HCT116 (cell line): Measurements from ENCODE around the gene WWOX. TPM values are rescaled to one million over a fixed set of nuclear protein-coding genes. Genes with fewer than 3 reads are reported as not detected.

Experiments
- ATAC-seq: fragments of 200-7000 bp; cut with Tn5 transposase; 2 replicates; pipeline ENCODE4 v1.9.1; 2020; ENCODE audit warnings: mild to moderate bottlenecking, moderate library complexity
- BruUV-seq: library from RNA; stranded (reverse); fragments of 400-500 nt; replicated peaks from 2 replicates; lab custom pipeline; 2021; lab: Mats Ljungman, UMichigan
- CTCF ChIA-PET: fragments of 300-600 bp; sonication (Branson Sonifier 250); formaldehyde crosslinking; loops from one replicate; lab custom pipeline; 2021; ENCODE audit warnings: antibody characterized with exemption; lab: Charles Lee
- POLR2A ChIA-PET: fragments of 300-600, 350-600 bp; sonication (Branson Sonifier 250); formaldehyde crosslinking; loops from one replicate; lab custom pipeline; 2021; ENCODE audit warnings: antibody characterized with exemption; lab: Charles Lee
- RAD21 ChIA-PET, 2 experiments: fragments of 300-600 bp; sonication (Branson Sonifier 250); formaldehyde crosslinking; loops; one replicate each; lab custom pipeline; 2023; ENCODE audit warnings: low total read pairs in 2 of 2; ENCODE audit not compliant: uncharacterized antibody in 2 of 2, unreplicated experiment in 2 of 2, low non-redundant PET in 1 of 2; lab: Charles Lee
- DNase-seq: peaks from one replicate; pipeline ENCODE4 v3.0.0-alpha.2; 2010; ENCODE audit warnings: low read depth, low spot score
- H2AFZ ChIP-seq: fragments of 200-600 bp; shearing (Covaris generic), sonication (generic); 2 replicates; pipeline ENCODE4 v1.6.1; 2017; ENCODE audit warnings: low read depth, mixed run types, mixed read lengths, antibody characterized with exemption, low read length; ENCODE audit not compliant: poor library complexity, severe bottlenecking
- H3K27ac ChIP-seq: 2 replicates; pipeline ENCODE4 v1.5.1; 2012; ENCODE audit warnings: low read depth, low read length
- H3K27me3 ChIP-seq: fragments of 200-600 bp; sonication (generic); 2 replicates; pipeline ENCODE4 v1.6.1; 2016; ENCODE audit warnings: mixed run types, low read length, mixed read lengths; ENCODE audit not compliant: insufficient read depth
- H3K36me3 ChIP-seq, 2 experiments: fragments of 200-500 bp in 1 of 2; fragments of 200-600 bp in 1 of 2; sonication (Bioruptor generic) in 1 of 2; sonication (generic) in 1 of 2; 2 replicates each; pipeline versions ENCODE4 v1.5.1 to v1.6.1; 2014 to 2016; ENCODE audit warnings: low read length in 2 of 2, inconsistent platforms in 1 of 2, mixed read lengths in 1 of 2, mixed run types in 1 of 2; ENCODE audit not compliant: insufficient read depth in 2 of 2, control insufficient read depth in 1 of 2
- H3K4me1 ChIP-seq, 2 experiments: fragments of 200-600 bp in 1 of 2; sonication (generic) in 1 of 2; 2 replicates each; pipeline versions ENCODE4 v1.5.1 to v1.6.1; 2012 to 2017; ENCODE audit warnings: low read length in 2 of 2, inconsistent platforms in 1 of 2, mild to moderate bottlenecking in 1 of 2, mixed read lengths in 1 of 2, mixed run types in 1 of 2, moderate library complexity in 1 of 2; ENCODE audit not compliant: insufficient read depth in 2 of 2, control insufficient read depth in 1 of 2
- H3K4me2 ChIP-seq: fragments of 200-600 bp; sonication (generic); 2 replicates; pipeline ENCODE4 v1.6.1; 2017; ENCODE audit warnings: mixed run types, low read length, mixed read lengths
- H3K4me3 ChIP-seq, 2 experiments: fragments of 200-600 bp in 1 of 2; sonication (generic) in 1 of 2; replicated peaks in 1 of 2; 2 replicates each; pipeline ENCODE4 v1.5.1; 2011 to 2016; ENCODE audit warnings: low read length in 2 of 2, control low read depth in 1 of 2, low read depth in 1 of 2, mild to moderate bottlenecking in 1 of 2, mixed read lengths in 1 of 2, mixed run types in 1 of 2
- H3K79me2 ChIP-seq: fragments of 200-600 bp; sonication (generic); 2 replicates; pipeline ENCODE4 v1.6.1; 2017; ENCODE audit warnings: mild to moderate bottlenecking, mixed run types, low read length, moderate library complexity, mixed read lengths; ENCODE audit not compliant: insufficient read depth
- H3K9ac ChIP-seq: fragments of 200-600 bp; sonication (generic); 2 replicates; pipeline ENCODE4 v1.6.1; 2016; ENCODE audit warnings: low read length, mixed read lengths
- H3K9me2 ChIP-seq: fragments of 200-600 bp; sonication (generic), shearing (Covaris generic); 2 replicates; pipeline ENCODE4 v1.6.1; 2017; ENCODE audit warnings: mixed run types, mild to moderate bottlenecking, moderate library complexity; ENCODE audit not compliant: insufficient read depth
- H3K9me3 ChIP-seq, 2 experiments: fragments of 200-500 bp in 1 of 2; fragments of 200-600 bp in 1 of 2; sonication (Bioruptor generic) in 1 of 2; sonication (generic) in 1 of 2; 2 replicates each; pipeline ENCODE4 v1.6.1; 2014 to 2017; ENCODE audit warnings: low read length in 2 of 2, mixed read lengths in 2 of 2, inconsistent platforms in 1 of 2, low read depth in 1 of 2, mild to moderate bottlenecking in 1 of 2, mixed run types in 1 of 2, moderate library complexity in 1 of 2; ENCODE audit not compliant: control insufficient read depth in 1 of 2, insufficient read depth in 1 of 2
- H4K20me1 ChIP-seq: fragments of 200-600 bp; sonication (generic), shearing (Covaris generic); 2 replicates; pipeline ENCODE4 v1.6.1; 2017; ENCODE audit warnings: mixed run types, mild to moderate bottlenecking, moderate library complexity; ENCODE audit not compliant: insufficient read depth
- CBX3 ChIP-seq: IDR thresholded peaks from 2 replicates; pipeline ENCODE4 v1.6.1; 2012; ENCODE audit warnings: low read depth
- CEBPB ChIP-seq: IDR thresholded peaks from 2 replicates; pipeline ENCODE4 v1.6.1; 2012; ENCODE audit warnings: low read depth
- EZH2phosphoT487 ChIP-seq: fragments of 200-600 bp; IDR thresholded peaks from 2 replicates; pipeline ENCODE4 v1.6.1; 2018; ENCODE audit warnings: antibody characterized with exemption, borderline replicate concordance
- FOSL1 ChIP-seq: IDR thresholded peaks from 2 replicates; pipeline ENCODE4 v1.6.1; 2012; ENCODE audit warnings: low read depth
- POLR2A ChIP-seq: IDR thresholded peaks from 2 replicates; pipeline ENCODE4 v1.7.0; 2011; ENCODE audit warnings: borderline replicate concordance; ENCODE audit not compliant: insufficient read depth, insufficient read length; ENCODE audit errors: extremely low read depth
- POLR2AphosphoS5 ChIP-seq: IDR thresholded peaks from 2 replicates; pipeline ENCODE4 v1.6.1; 2011; ENCODE audit warnings: mild to moderate bottlenecking, low read depth, low read length, moderate library complexity
- RAD21 ChIP-seq: IDR thresholded peaks from 2 replicates; pipeline ENCODE4 v1.6.1; 2012; ENCODE audit warnings: low read depth, mild to moderate bottlenecking
- SIN3A ChIP-seq: IDR thresholded peaks from 2 replicates; pipeline ENCODE4 v1.6.1; 2012; ENCODE audit warnings: low read depth
- SP1 ChIP-seq: IDR thresholded peaks from 2 replicates; pipeline ENCODE4 v1.6.1; 2012; ENCODE audit warnings: low read depth
- TCF7L2 ChIP-seq: IDR thresholded peaks from 2 replicates; pipeline ENCODE4 v1.7.0; 2011; ENCODE audit warnings: borderline replicate concordance, inconsistent platforms; ENCODE audit not compliant: insufficient read depth, insufficient read length; ENCODE audit errors: extremely low read depth
- YY1 ChIP-seq: IDR thresholded peaks from 2 replicates; pipeline ENCODE4 v1.6.1; 2011; ENCODE audit warnings: low read length, low read depth, moderate library complexity, mild to moderate bottlenecking; ENCODE audit not compliant: insufficient replicate concordance; ENCODE audit errors: extremely low read depth
- ZFX ChIP-seq: fragments of 450-650 bp; IDR thresholded peaks from 2 replicates; pipeline ENCODE4 v1.6.1; 2017
- ZNF274 ChIP-seq: fragments of 200-500 bp; sonication (Bioruptor generic); IDR thresholded peaks from 2 replicates; pipeline ENCODE4 v1.6.1; 2014; ENCODE audit warnings: mild to moderate bottlenecking, low read depth, low read length, inconsistent platforms
- intact Hi-C: fragments of 100-400 bp; cut with micrococcal nuclease; formaldehyde crosslinking; loops from 2 replicates; pipeline ENCODE4 v1.10.0; 2022
- total RNA-seq: library from RNA; stranded (reverse); gene quantifications from one replicate; pipeline ENCODE4 v1.2.1, GENCODE V29; 2021; ENCODE audit not compliant: unreplicated experiment
- TF ChIP-seq, protein P1 (sequence below), 3 experiments: fragments of 200-600 bp in 1 of 3; sonication (generic) in 1 of 3; IDR thresholded peaks in 2 of 3; conservative IDR thresholded peaks in 1 of 3; 2 replicates each; pipeline ENCODE4 v1.5.1; 2012 to 2017; ENCODE audit warnings: low read depth in 2 of 3, low read length in 2 of 3, antibody characterized with exemption in 1 of 3, borderline replicate concordance in 1 of 3, control low read depth in 1 of 3, mild to moderate bottlenecking in 1 of 3, mixed read lengths in 1 of 3, mixed run types in 1 of 3, moderate library complexity in 1 of 3; ENCODE audit not compliant: insufficient read depth in 1 of 3
- TF ChIP-seq, protein P2 (sequence below): IDR thresholded peaks from 2 replicates; pipeline ENCODE4 v1.6.1; 2012
- TF ChIP-seq, protein P3 (sequence below): IDR thresholded peaks from 2 replicates; pipeline ENCODE4 v1.6.1; 2011; ENCODE audit warnings: mild to moderate bottlenecking, low read length, moderate library complexity; ENCODE audit not compliant: insufficient replicate concordance; ENCODE audit errors: extremely low read depth
- TF ChIP-seq, protein P4 (sequence below): IDR thresholded peaks from 2 replicates; pipeline ENCODE4 v1.6.1; 2012; ENCODE audit warnings: low read depth

Gene WWOX
- total RNA-seq, 1 experiment from 2014 or later, result 13.7 TPM

DNA sequence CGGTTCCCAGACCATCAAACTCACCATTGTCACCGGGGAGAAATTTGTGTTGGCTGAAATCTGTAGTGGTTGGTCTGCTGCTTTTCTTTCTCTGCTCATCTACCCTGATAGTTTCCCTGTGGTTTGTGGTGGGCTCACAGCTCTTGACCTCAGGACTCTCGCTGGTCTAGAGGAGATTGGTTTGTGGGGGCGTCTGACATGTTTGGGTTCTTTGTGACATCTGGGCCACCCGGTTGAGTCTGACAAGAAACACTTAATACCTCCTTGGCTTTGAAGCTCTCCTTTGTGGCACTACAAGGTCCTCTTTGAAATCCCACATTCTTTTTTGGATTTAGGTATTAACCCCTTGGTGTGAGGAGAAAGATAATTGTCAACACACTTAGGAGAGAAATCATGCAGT, 662.0 kb downstream of the WWOX start:
- CTCF ChIA-PET, result no interaction called here
- no peak for DNase-seq
- RAD21 ChIA-PET, result no interaction called here

More for the DNA sequence above, 662.0 kb downstream of the WWOX start:
- H3K4me1 ChIP-seq, result no peaks in the 10 kb centered on the region
- POLR2A ChIA-PET, result no interaction called here
- H3K27ac ChIP-seq, result no peak overlapping the region
- no peak overlapping the region for H3K9ac ChIP-seq
- H3K4me2 ChIP-seq, result no peak overlapping the region
- H4K20me1 ChIP-seq, result no peaks in the 10 kb centered on the region
- no peak overlapping the region for H3K4me3 ChIP-seq
- H3K9me3 ChIP-seq, result no peaks in the 10 kb centered on the region; a peak in 1 of 4 replicates
- no peaks in the 10 kb centered on the region for H3K27me3 ChIP-seq
- no peaks in the 10 kb centered on the region for H3K79me2 ChIP-seq
- intact Hi-C loops, result no loop called here
- TF ChIP-seq, protein P1, sequence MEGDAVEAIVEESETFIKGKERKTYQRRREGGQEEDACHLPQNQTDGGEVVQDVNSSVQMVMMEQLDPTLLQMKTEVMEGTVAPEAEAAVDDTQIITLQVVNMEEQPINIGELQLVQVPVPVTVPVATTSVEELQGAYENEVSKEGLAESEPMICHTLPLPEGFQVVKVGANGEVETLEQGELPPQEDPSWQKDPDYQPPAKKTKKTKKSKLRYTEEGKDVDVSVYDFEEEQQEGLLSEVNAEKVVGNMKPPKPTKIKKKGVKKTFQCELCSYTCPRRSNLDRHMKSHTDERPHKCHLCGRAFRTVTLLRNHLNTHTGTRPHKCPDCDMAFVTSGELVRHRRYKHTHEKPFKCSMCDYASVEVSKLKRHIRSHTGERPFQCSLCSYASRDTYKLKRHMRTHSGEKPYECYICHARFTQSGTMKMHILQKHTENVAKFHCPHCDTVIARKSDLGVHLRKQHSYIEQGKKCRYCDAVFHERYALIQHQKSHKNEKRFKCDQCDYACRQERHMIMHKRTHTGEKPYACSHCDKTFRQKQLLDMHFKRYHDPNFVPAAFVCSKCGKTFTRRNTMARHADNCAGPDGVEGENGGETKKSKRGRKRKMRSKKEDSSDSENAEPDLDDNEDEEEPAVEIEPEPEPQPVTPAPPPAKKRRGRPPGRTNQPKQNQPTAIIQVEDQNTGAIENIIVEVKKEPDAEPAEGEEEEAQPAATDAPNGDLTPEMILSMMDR (IDR thresholded peaks at IDR 0.05 in 2 of 3, conservative IDR thresholded peaks at IDR 0.05 in 1 of 3; ENCODE audit: borderline replicate concordance in 1 of 3, insufficient read depth in 1 of 3, low read depth in 2 of 3, low read length in 2 of 3), result no peak
- TF ChIP-seq, protein P2, sequence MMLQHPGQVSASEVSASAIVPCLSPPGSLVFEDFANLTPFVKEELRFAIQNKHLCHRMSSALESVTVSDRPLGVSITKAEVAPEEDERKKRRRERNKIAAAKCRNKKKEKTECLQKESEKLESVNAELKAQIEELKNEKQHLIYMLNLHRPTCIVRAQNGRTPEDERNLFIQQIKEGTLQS, result no peak
- TF ChIP-seq POLR2A (no peak), YY1 (no peak), ZFX (no peak), ZNF274 (no peak), TCF7L2 (no peak), CBX3 (no peak), SIN3A (no peak), CEBPB (no peak), FOSL1 (no peak), EZH2phosphoT487 (no peak), RAD21 (no peak), POLR2AphosphoS5 (no peak), SP1 (no peak)
- TF ChIP-seq, protein P3, sequence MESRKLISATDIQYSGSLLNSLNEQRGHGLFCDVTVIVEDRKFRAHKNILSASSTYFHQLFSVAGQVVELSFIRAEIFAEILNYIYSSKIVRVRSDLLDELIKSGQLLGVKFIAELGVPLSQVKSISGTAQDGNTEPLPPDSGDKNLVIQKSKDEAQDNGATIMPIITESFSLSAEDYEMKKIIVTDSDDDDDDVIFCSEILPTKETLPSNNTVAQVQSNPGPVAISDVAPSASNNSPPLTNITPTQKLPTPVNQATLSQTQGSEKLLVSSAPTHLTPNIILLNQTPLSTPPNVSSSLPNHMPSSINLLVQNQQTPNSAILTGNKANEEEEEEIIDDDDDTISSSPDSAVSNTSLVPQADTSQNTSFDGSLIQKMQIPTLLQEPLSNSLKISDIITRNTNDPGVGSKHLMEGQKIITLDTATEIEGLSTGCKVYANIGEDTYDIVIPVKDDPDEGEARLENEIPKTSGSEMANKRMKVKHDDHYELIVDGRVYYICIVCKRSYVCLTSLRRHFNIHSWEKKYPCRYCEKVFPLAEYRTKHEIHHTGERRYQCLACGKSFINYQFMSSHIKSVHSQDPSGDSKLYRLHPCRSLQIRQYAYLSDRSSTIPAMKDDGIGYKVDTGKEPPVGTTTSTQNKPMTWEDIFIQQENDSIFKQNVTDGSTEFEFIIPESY, result no peak
- TF ChIP-seq, protein P4, sequence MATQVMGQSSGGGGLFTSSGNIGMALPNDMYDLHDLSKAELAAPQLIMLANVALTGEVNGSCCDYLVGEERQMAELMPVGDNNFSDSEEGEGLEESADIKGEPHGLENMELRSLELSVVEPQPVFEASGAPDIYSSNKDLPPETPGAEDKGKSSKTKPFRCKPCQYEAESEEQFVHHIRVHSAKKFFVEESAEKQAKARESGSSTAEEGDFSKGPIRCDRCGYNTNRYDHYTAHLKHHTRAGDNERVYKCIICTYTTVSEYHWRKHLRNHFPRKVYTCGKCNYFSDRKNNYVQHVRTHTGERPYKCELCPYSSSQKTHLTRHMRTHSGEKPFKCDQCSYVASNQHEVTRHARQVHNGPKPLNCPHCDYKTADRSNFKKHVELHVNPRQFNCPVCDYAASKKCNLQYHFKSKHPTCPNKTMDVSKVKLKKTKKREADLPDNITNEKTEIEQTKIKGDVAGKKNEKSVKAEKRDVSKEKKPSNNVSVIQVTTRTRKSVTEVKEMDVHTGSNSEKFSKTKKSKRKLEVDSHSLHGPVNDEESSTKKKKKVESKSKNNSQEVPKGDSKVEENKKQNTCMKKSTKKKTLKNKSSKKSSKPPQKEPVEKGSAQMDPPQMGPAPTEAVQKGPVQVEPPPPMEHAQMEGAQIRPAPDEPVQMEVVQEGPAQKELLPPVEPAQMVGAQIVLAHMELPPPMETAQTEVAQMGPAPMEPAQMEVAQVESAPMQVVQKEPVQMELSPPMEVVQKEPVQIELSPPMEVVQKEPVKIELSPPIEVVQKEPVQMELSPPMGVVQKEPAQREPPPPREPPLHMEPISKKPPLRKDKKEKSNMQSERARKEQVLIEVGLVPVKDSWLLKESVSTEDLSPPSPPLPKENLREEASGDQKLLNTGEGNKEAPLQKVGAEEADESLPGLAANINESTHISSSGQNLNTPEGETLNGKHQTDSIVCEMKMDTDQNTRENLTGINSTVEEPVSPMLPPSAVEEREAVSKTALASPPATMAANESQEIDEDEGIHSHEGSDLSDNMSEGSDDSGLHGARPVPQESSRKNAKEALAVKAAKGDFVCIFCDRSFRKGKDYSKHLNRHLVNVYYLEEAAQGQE, result no peak
- ATAC-seq, result no peak
- no peaks in the 10 kb centered on the region for H3K36me3 ChIP-seq
- no peak overlapping the region for H2AFZ ChIP-seq
- BruUV-seq, result no TSS peak
- no peaks in the 10 kb centered on the region for H3K9me2 ChIP-seq
